Activated CD4-positive, alpha-beta T cell treated with anti-CD3 and anti-CD28 coated beads for 4 hours (primary cell): ENCODE measurements around the gene S100A14.
"Not testable (repeated sequence)": the region's sequence is repeated elsewhere in the genome, so short reads cannot be mapped to it uniquely, and the experiment has no call there.

Source experiments
- DNase-seq, 2 donors: peaks; one replicate each; pipeline ENCODE4 v3.0.0-alpha.2; 2020

Gene S100A14

DNA sequence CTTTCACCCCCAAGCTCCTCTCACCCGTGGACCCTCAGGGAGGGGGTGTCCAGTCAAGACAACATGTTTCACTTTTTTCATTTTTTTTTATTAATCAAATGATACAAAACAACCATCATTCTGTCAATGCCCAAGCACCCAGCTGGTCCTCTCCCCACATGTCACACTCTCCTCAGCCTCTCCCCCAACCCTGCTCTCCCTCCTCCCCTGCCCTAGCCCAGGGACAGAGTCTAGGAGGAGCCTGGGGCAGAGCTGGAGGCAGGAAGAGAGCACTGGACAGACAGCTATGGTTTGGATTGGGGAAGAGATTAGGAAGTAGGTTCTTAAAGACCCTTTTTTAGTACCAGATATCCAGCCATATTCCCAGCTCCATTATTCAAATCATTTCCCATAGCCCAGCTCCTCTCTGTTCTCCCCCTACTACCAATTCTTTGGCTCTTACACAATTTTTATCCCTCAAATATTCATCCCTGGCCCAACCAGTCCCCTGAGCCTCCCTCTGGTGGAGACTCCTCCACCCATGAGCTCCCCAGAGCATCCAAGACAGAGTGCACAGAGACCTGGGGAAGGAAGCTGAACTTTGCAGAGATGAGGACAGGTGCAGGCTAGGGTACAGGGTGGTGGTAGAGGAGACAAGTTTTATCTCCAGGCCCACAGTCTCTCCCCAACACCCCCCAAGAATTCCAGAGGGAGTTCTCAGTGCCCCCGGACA lies 1.8 kb downstream of the S100A14 start:
- DNase-seq: no peak

- no peak for DNase-seq
Observed at GRCh38 chr1:153613406-153613805, 2.7 kb downstream of the S100A14 start.

DNA sequence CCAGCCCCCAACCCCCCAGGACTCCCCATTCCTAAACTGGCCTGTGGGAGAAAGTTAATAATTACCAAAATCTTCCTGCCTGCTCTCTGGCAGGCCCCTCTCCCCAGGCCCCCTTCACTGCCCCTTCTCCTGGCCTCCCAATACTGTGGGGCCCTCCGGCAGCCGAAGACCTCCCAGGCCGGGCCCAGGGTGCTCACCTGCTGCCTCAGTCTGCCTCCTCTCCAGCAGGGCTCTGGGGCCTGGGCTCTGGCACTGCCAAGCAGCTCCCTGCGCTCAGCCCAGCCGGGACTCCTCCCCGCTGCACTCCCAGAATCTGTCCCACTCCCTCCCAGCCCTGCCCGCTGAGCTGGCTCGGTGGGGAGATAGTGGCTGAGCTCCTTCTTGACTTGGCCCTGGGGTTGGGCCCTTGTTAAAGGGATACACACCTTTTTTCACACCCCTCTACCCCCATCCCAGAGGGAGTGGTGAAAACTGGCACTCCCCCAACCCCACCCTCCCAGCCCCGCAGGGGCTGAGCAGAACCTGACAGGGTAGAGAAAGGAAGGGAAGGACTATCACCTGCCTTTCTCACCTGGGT lies 3.3 kb downstream of the S100A14 start, which contains the start of gene S100A16:
TSS of gene S100A16 (minus strand) at position 383 of the 577 bp plus-strand sequence. CDS start 4,986 bp downstream, outside the sequence.
- no peak for DNase-seq

DNA sequence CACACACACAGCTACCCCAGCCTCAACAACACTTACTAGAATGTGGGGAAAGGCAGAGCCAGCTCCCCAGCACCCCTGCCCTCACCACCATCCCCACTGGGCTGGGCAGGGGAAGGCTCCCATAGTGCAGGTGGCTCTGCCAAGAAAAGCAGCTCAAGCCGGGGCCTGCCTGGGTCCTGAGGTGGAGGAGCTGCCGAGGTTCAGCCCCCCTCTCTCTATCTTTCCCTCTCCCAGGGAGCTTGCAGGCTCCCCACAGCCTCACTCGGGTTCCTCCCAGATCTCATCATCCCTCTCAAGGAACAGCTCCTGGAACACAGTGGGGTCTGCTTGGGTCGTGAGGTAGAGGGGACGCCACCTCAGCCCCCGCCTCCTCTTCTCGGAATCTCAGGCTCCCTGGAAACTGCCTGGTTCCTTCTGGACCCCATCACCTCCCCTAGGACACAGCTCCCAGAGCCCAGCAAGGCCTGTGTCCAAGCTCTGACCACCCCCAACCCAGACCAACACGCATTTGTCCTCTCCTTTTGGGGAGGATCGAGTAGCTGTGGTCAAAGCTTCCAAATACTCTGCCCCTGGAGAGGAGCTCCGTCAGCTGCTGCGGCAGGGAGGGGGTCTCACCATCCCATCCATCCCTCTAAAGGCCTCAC lies 3.9 kb downstream of the S100A14 start:
- no peak for DNase-seq

GRCh38 chr1:153611356-153611755 lies 4.8 kb downstream of the S100A14 start:
- DNase-seq: no peak

- no peak for DNase-seq
Observed at GRCh38 chr1:153610811-153611301, 5.3 kb downstream of the S100A14 start.

DNA sequence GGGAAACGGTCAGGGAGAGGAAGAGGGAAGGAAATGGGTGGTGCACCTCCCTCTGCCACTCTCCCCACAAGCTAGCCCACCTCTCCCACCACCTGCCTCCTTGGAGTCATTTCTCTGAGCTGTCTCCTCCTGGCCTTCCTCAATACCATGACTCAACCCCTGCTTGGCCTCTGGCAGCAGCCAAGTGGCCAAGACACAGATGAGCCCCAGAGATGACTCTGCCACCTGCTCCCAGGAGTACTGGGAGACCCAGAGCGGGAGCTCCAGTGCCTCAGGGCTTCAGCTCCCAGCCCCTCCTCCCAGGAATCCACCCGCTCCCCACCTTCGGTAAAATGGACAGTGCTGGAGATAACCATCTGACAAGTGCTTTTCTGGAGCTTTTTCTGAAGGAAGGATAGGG lies 5.8 kb downstream of the S100A14 start:
- no peak for DNase-seq

DNA sequence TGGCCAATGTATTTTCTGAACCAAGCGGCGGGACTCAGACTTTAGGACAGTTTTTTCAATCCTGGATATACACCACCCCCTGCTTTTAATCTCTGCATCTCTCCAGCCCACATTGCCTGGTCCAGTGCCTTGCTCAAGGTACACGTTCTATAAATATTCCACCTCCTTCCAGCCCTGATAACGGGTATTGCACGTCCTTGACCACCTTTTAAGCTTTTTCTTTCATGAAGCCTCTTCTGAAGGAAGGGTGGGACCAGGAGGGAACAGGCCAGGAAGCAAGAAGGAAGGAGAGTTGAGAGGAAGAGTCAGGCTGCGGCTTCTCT lies 6.6 kb downstream of the S100A14 start:
- DNase-seq: no peak

DNA sequence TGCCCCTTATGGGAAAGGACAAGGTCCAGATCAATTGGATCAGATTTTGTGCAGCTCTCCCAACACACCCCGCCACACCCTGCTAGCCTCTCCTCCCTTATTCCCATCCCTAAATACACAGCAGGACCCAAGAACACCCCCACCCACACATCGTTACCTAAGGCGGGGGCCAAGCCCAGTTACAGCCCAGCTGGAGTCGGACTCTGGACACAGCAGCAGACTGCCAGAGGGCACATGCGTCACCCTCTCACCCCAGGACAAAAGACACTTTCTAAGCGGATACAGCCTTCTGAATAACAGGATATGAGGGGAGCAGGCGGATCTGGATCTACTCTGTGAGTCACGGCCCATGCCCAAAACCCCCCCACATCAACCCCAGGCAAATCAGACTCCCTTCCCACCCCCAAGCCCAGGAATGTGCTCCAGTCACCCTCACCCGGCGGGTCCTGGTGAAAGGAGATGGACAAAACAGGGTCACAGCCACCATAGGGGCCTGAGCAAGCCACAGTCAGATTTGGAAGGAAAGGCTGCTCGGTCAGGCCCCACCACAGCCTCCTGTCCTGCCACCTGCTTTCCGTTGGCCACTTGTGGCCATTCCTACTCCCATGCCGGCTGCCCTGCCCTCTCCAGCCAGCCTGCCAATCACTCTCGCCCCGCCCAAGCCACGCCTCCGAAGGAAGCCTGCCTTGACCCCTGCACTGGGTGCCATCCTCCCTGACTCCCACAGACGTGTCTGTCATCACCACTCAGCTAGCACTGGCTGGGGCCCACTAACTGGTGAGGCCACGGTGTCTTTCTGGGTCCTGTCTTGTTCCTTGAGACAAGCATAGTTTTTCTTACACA lies 7.2 kb downstream of the S100A14 start:
- DNase-seq: no peak

DNA sequence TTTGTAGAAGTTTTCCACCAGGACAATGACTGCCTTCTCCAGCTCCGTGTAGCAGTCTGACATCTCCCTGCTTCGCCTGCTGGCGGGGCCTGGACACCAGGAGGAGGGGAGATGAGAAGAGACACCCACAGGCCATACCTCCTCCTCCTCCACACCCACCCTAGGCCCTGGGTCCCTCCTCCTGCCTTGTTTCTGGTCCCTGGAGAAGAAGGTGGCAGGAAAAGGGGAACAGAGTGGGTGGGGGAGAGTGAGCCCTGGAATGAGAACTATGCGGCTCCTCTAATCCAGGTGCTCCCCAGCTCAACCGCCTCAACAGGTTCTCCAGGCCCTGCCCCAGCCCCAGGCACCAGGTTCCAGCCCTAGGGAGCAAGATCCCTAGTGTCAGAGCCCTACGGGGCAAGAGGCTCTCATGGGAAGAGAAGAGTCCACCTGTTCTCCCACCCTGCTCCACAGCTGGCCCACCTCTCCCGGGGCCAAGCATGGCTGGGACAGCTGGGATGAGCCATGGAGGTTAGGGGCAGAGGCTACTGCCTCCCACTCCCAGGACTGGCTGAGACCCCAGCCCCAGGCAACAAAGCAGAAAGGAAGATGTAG lies 7.9 kb downstream of the S100A14 start:
- no peak for DNase-seq

DNA sequence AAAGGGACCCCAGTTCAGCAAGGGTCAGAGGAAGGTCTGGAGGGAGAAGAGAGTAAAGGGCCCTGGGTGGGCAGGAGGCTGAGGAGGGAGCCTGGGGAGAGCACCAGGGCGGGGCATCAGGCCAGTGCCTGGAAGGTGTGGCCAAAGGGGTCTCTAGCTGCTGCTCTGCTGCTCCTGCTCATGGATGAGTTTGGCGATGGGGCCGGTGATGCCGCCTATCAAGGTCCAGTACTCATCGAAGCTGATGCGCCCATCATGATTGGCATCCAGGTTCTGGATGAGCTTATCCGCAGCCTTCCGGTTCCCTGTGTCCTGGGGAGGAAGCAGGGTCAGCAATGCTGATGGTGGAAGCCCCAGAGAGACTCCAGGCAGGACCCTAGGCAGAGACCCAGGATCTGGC lies 8.7 kb downstream of the S100A14 start:
- DNase-seq: no peak

- no peak for DNase-seq
Observed at GRCh38 chr1:153606194-153606593, 9.9 kb downstream of the S100A14 start.

DNA sequence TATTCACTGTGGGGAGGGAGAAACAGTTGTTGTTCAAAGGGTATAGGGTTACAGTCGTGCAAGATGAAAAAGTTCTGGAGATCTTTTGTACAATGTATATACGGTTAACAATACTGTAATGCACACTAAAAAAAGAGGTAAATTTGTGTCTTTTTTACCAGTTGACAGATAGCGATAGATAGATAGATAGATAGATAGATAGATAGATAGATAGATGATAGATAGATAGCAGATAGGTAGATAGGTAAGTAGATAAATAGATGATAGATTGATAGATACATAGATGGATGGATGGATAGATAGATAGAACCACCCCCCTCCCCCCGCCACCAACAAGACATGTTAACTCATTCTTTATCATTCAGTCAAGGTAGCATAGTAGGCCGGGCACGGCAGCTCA lies 13.4 kb downstream of the S100A14 start:
- no peak for DNase-seq

GRCh38 chr1:153599847-153600246 lies 16.3 kb downstream of the S100A14 start:
- no peak for DNase-seq

DNA sequence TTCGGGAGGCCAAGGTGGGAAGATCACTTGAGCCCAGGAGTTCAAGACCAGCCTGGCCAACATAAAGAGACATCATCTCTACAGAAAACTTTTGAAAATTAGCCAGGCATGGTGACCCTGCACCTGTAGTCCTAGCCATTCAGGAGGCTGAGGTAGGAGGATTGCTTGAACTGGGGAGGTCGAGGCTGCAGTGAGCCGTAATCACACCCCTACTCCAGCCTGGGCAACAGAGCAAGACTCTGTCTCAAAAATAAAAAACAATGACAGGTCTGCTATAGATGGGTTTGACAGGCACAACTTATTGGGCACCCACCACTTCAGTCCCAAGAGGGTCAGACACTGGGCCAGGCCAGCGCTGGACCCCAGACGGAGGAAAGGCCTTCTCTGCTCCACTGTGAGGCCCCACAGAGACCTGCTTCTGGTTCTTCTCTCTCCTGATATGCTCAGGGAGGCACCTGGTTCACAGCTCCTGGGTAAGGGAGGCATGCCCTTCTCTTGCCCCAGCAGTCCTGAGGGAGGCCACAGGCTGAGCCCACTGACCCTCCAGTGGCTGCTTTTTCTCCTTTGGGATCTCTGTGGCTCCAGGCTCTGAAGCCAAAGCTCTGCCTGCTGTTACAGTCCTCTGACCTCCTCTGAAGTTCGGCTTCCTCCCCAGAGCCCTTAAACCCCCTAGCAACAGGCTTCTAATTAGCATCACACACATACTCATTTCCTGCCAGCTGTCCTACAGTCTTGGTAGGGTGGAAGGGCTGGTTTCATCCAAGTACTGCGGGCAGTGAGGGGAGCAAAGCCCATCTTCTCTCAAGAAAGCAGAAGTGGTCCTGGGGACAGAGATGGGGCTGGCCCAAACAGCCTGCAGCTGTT lies 17.6 kb downstream of the S100A14 start:
- DNase-seq: no peak

GRCh38 chr1:153597206-153597605 lies 18.9 kb downstream of the S100A14 start:
- no peak for DNase-seq

GRCh38 chr1:153592748-153593147 lies 23.4 kb downstream of the S100A14 start:
- no peak for DNase-seq

- no peak for DNase-seq
Observed at GRCh38 chr1:153588482-153588881, 27.6 kb downstream of the S100A14 start.

GRCh38 chr1:153588033-153588432 lies 28.1 kb downstream of the S100A14 start:
- not testable (repeated sequence) for DNase-seq

- DNase-seq: no peak
Observed at GRCh38 chr1:153587314-153587713, 28.8 kb downstream of the S100A14 start.

DNA sequence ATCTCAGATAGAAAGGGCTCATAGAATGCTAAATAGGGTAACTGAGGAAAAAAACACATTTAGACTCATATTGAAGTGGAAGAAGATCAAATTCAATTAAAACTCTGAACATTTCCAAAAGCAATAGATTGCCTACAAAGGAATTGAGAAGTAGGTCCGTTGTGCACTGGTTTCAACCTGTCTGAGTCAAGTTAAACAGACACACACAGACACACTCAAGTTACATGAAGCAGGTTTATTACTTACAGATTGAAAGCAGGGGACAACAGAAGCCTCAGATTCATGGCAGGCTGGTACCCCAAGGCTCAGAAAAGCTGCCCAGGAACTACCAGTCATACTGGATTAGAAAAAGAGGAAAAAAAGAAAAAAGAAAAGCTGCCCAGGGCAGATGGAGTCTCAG lies 29.8 kb downstream of the S100A14 start:
- no peak for DNase-seq

DNA sequence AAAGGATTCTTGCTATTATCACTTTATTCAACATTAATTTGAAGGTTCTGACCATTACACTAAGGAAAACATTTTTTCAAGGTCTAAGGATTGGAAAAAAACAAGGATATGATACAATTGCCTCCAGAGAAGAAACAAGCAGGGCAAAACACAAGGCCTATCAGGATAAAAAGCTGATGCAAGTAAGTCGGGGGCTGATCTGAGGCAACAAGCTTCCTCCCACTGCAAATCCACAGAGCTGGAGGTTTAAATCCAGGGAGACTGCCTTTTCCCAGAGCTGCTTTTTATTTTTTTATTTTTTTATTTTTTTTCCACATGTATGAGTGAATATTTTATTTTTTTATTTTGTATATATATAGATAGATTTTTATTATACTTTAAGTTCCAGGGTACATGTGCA lies 31.1 kb downstream of the S100A14 start:
- DNase-seq: no peak
